ENCODE results near the gene STXBP5.

STXBP5 gene

DNA sequence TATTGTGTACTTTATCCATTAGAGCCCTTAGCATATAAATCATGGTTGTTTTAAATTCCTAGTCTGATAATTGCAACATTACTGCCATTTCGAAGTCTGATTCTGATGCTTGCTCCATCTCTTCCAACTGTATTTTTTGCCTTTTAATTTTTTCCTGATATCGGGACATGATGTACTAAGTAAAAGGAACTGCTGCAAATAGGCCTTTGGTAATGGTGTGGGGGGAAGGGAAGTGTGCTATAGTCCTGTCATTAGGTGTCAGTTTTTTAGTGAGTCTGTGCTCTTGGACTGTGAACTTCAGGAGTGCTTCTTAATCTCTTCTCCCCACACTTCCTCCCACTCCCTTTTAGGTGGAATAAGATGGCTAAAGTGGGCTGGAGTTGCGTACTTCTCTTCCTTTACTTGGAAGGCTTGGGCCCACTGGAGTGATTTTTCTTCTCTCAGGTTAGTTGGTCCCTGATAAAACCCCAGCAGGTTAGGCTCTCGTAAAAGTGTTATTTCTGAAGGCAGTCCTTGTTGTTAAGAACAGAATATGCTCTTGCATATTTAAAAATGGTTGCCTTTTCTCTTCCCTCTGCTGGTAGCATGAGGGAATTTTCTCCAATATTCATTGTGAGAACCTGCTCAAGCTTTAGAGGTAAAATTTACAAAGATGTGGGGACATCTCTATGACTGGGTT lies 18.1 kb downstream of the STXBP5 start:
- Histone ChIP-seq H3K4me2 (ENCODE audit: low read length) (no peak overlapping the region), H3K4me3 (ENCODE audit: low read length) (no peak overlapping the region), H4K20me1 (ENCODE audit: insufficient read depth, low read length) (no peaks in the 10 kb centered on the region), H3K9ac (ENCODE audit: low read length) (no peak overlapping the region), H3K27me3 (ENCODE audit: low read depth, low read length) (no peaks in the 10 kb centered on the region), H3K36me3 (replicated peaks; ENCODE audit: low read depth, low read length) (no peaks in the 10 kb centered on the region), H3K79me2 (ENCODE audit: low read length) (no peaks in the 10 kb centered on the region), H3K27ac (ENCODE audit: low read length) (no peak overlapping the region), H3K9me3 (ENCODE audit: insufficient read depth, low read length) (no peaks in the 10 kb centered on the region), H3K4me1 (ENCODE audit: low read length) (no peaks in the 10 kb centered on the region), H2AFZ (ENCODE audit: low read depth, low read length) (no peak overlapping the region)
- no peak for TF ChIP-seq EZH2phosphoT487 (IDR thresholded peaks at IDR 0.05; ENCODE audit: low read depth)
- TF ChIP-seq, protein P1, sequence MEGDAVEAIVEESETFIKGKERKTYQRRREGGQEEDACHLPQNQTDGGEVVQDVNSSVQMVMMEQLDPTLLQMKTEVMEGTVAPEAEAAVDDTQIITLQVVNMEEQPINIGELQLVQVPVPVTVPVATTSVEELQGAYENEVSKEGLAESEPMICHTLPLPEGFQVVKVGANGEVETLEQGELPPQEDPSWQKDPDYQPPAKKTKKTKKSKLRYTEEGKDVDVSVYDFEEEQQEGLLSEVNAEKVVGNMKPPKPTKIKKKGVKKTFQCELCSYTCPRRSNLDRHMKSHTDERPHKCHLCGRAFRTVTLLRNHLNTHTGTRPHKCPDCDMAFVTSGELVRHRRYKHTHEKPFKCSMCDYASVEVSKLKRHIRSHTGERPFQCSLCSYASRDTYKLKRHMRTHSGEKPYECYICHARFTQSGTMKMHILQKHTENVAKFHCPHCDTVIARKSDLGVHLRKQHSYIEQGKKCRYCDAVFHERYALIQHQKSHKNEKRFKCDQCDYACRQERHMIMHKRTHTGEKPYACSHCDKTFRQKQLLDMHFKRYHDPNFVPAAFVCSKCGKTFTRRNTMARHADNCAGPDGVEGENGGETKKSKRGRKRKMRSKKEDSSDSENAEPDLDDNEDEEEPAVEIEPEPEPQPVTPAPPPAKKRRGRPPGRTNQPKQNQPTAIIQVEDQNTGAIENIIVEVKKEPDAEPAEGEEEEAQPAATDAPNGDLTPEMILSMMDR (IDR thresholded peaks at IDR 0.05; ENCODE audit: low read depth, low read length), result no peak

GRCh38 chr6:147223736-147224135 lies 19.5 kb downstream of the STXBP5 start:
- Histone ChIP-seq H3K4me1 (ENCODE audit: low read length) (no peaks in the 10 kb centered on the region), H3K9ac (ENCODE audit: low read length) (no peak overlapping the region), H3K4me3 (ENCODE audit: low read length) (no peak overlapping the region), H3K79me2 (ENCODE audit: low read length) (no peaks in the 10 kb centered on the region), H3K27ac (ENCODE audit: low read length) (no peak overlapping the region), H3K4me2 (ENCODE audit: low read length) (no peak overlapping the region), H3K27me3 (ENCODE audit: low read depth, low read length) (no peaks in the 10 kb centered on the region), H4K20me1 (ENCODE audit: insufficient read depth, low read length) (no peaks in the 10 kb centered on the region), H3K9me3 (ENCODE audit: insufficient read depth, low read length) (no peaks in the 10 kb centered on the region), H2AFZ (ENCODE audit: low read depth, low read length) (no peak overlapping the region), H3K36me3 (replicated peaks; ENCODE audit: low read depth, low read length) (no peaks in the 10 kb centered on the region)
- TF ChIP-seq, protein P1 (IDR thresholded peaks at IDR 0.05; ENCODE audit: low read depth, low read length), result no peak
- no peak for TF ChIP-seq EZH2phosphoT487 (IDR thresholded peaks at IDR 0.05; ENCODE audit: low read depth)

- TF ChIP-seq EZH2phosphoT487 (IDR thresholded peaks at IDR 0.05; ENCODE audit: low read depth), result no peak
- TF ChIP-seq, protein P1 (IDR thresholded peaks at IDR 0.05; ENCODE audit: low read depth, low read length), result no peak
Observed at GRCh38 chr6:147226163-147226724, 22.0 kb downstream of the STXBP5 start.

GRCh38 chr6:147226877-147227276 lies 22.7 kb downstream of the STXBP5 start:
- no peaks in the 10 kb centered on the region for H3K9me3 ChIP-seq (ENCODE audit: insufficient read depth, low read length)
- no peaks in the 10 kb centered on the region for H4K20me1 ChIP-seq (ENCODE audit: insufficient read depth, low read length)
- no peaks in the 10 kb centered on the region for H3K36me3 ChIP-seq (replicated peaks; ENCODE audit: low read depth, low read length)
- H3K4me1 ChIP-seq (ENCODE audit: low read length), result no peaks in the 10 kb centered on the region
- no peaks in the 10 kb centered on the region for H3K27me3 ChIP-seq (ENCODE audit: low read depth, low read length)
- no peaks in the 10 kb centered on the region for H3K79me2 ChIP-seq (ENCODE audit: low read length)
- H2AFZ ChIP-seq (ENCODE audit: low read depth, low read length), result no peak overlapping the region
- H3K9ac ChIP-seq (ENCODE audit: low read length), result no peak overlapping the region
- TF ChIP-seq EZH2phosphoT487 (IDR thresholded peaks at IDR 0.05; ENCODE audit: low read depth), result no peak
- TF ChIP-seq, protein P1 (IDR thresholded peaks at IDR 0.05; ENCODE audit: low read depth, low read length), result no peak
- H3K27ac ChIP-seq (ENCODE audit: low read length), result no peak overlapping the region
- no peak overlapping the region for H3K4me2 ChIP-seq (ENCODE audit: low read length)
- no peak overlapping the region for H3K4me3 ChIP-seq (ENCODE audit: low read length)

More at GRCh38 chr6:147226163-147226724, 22.0 kb downstream of the STXBP5 start:
- Histone ChIP-seq H3K79me2 (ENCODE audit: low read length) (no peaks in the 10 kb centered on the region), H3K4me1 (ENCODE audit: low read length) (no peaks in the 10 kb centered on the region), H4K20me1 (ENCODE audit: insufficient read depth, low read length) (no peaks in the 10 kb centered on the region), H3K4me3 (ENCODE audit: low read length) (no peak overlapping the region), H3K27ac (ENCODE audit: low read length) (no peak overlapping the region), H2AFZ (ENCODE audit: low read depth, low read length) (no peak overlapping the region), H3K4me2 (ENCODE audit: low read length) (no peak overlapping the region), H3K36me3 (replicated peaks; ENCODE audit: low read depth, low read length) (no peaks in the 10 kb centered on the region), H3K9ac (ENCODE audit: low read length) (no peak overlapping the region), H3K27me3 (ENCODE audit: low read depth, low read length) (no peaks in the 10 kb centered on the region), H3K9me3 (ENCODE audit: insufficient read depth, low read length) (no peaks in the 10 kb centered on the region)
